HEK293 (cell line): ENCODE measurements around the gene SSTR4.

Experiments used
- ATF2 ChIP-seq: fragments of 450-650 bp; formaldehyde crosslinking; IDR thresholded peaks from 2 replicates; pipeline ENCODE4 v1.5.1; 2016; ENCODE audit warnings: missing biosample characterization, missing genetic modification characterization, low read depth
- CTCF ChIP-seq: fragments of 450-650 bp; formaldehyde crosslinking; IDR thresholded peaks from 2 replicates; pipeline ENCODE4 v1.5.1; 2016; ENCODE audit warnings: missing biosample characterization, missing genetic modification characterization
- REST ChIP-seq: fragments of 450-650 bp; formaldehyde crosslinking; IDR thresholded peaks from 2 replicates; pipeline ENCODE4 v1.5.1; 2016; ENCODE audit warnings: missing biosample characterization, missing genetic modification characterization
- ZBTB44 ChIP-seq: fragments of 450-650 bp; IDR thresholded peaks from 2 replicates; pipeline ENCODE4 v1.5.1; 2018; ENCODE audit warnings: missing biosample characterization, mild to moderate bottlenecking, missing genetic modification characterization
- ZBTB6 ChIP-seq: fragments of 450-650 bp; formaldehyde crosslinking; IDR thresholded peaks from 2 replicates; pipeline ENCODE4 v1.5.1; 2017; ENCODE audit warnings: missing biosample characterization, missing genetic modification characterization
- ZFP3 ChIP-seq: fragments of 450-650 bp; formaldehyde crosslinking; IDR thresholded peaks from 2 replicates; pipeline ENCODE4 v1.5.1; 2016; ENCODE audit warnings: low read depth, missing biosample characterization, missing genetic modification characterization
- ZNF133 ChIP-seq: fragments of 450-650 bp; formaldehyde crosslinking; IDR thresholded peaks from 2 replicates; pipeline ENCODE4 v1.5.1; 2016; ENCODE audit warnings: missing biosample characterization, missing genetic modification characterization
- ZNF138 ChIP-seq: fragments of 450-650 bp; formaldehyde crosslinking; IDR thresholded peaks from 2 replicates; pipeline ENCODE4 v1.5.1; 2016; ENCODE audit warnings: missing biosample characterization, missing genetic modification characterization, borderline replicate concordance
- ZNF274 ChIP-seq, 2 experiments: fragments of 200-500 bp in 1 of 2; fragments of 450-650 bp in 1 of 2; sonication (Bioruptor generic) in 1 of 2; formaldehyde crosslinking in 1 of 2; IDR thresholded peaks; 2 replicates each; pipeline versions ENCODE4 v1.5.1 to v1.6.1; 2014 to 2016; ENCODE audit warnings: borderline replicate concordance in 1 of 2, inconsistent platforms in 1 of 2, low read length in 1 of 2, missing biosample characterization in 1 of 2, missing genetic modification characterization in 1 of 2
- ZNF433 ChIP-seq: fragments of 450-650 bp; formaldehyde crosslinking; IDR thresholded peaks from 2 replicates; pipeline ENCODE4 v1.5.1; 2016; ENCODE audit warnings: missing biosample characterization, missing genetic modification characterization, low read depth
- ZNF501 ChIP-seq: fragments of 450-650 bp; formaldehyde crosslinking; IDR thresholded peaks from 2 replicates; pipeline ENCODE4 v1.5.1; 2016; ENCODE audit warnings: missing biosample characterization, missing genetic modification characterization
- ZNF518A ChIP-seq: fragments of 450-650 bp; formaldehyde crosslinking; conservative IDR thresholded peaks from 2 replicates; pipeline ENCODE4 v1.5.1; 2016; ENCODE audit warnings: low read depth, missing biosample characterization, missing genetic modification characterization
- ZNF677 ChIP-seq: fragments of 450-650 bp; IDR thresholded peaks from 2 replicates; pipeline ENCODE4 v1.5.0; 2018; ENCODE audit warnings: missing biosample characterization, mild to moderate bottlenecking, missing genetic modification characterization, moderate library complexity
- ZNF704 ChIP-seq: fragments of 450-650 bp; formaldehyde crosslinking; IDR thresholded peaks from 2 replicates; pipeline ENCODE4 v1.5.1; 2016; ENCODE audit warnings: missing biosample characterization, missing genetic modification characterization

GRCh38 chr20:23027721-23028120, 7.4 kb upstream of the SSTR4 start:
- no peak for TF ChIP-seq REST (tag by site-specific recombination)
- no peak for TF ChIP-seq ZNF433 (tag by site-specific recombination)
- no peak for TF ChIP-seq ATF2 (tag by site-specific recombination)
- TF ChIP-seq ZNF274 (IDR thresholded peaks at IDR 0.05; ENCODE audit: low read length): no peak
- TF ChIP-seq ZNF274 (tag by site-specific recombination; IDR thresholded peaks at IDR 0.05; ENCODE audit: borderline replicate concordance): no peak
- TF ChIP-seq ZNF138: no peak
- no peak for TF ChIP-seq CTCF (tag by site-specific recombination)
- no peak for TF ChIP-seq ZNF677
- no peak for TF ChIP-seq ZNF133 (tag by site-specific recombination)
- no peak for TF ChIP-seq ZBTB6 (tag by site-specific recombination)
- TF ChIP-seq ZNF501: no peak
- TF ChIP-seq ZBTB44 (tag by site-specific recombination): no peak
- no peak for TF ChIP-seq ZNF518A (tag by site-specific recombination)
- TF ChIP-seq ZNF704 (tag by site-specific recombination): no peak
- no peak for TF ChIP-seq ZFP3 (tag by site-specific recombination)
